ENCODE data around the gene C10orf53. TPM values are rescaled to one million over a fixed set of nuclear protein-coding genes. Genes with fewer than 3 reads are reported as not detected.

Gene C10orf53
- total RNA-seq, 2 experiments from 2014 or later, result not detected

GRCh38 chr10:49740346-49741107 is 61.1 kb downstream of the C10orf53 start:
- no peak overlapping the region for H3K4me3 Mint-ChIP-seq
- POLR2A ChIA-PET, result no interaction called here
- H3K9me3 Mint-ChIP-seq, result no peaks in the 10 kb centered on the region

GRCh38 chr10:49741108-49741995 is 61.9 kb downstream of the C10orf53 start:
- Mint-ChIP-seq H3K36me3 (ENCODE audit: low read depth) (no peaks in the 10 kb centered on the region), H3K4me1 (no peaks in the 10 kb centered on the region), H3K9me3 (no peaks in the 10 kb centered on the region), H3K27me3 (no peaks in the 10 kb centered on the region), H3K27ac (no peak overlapping the region), H3K4me3 (no peak overlapping the region)
- ChIA-PET CTCF (no interaction called here), POLR2A (no interaction called here)
- no peak for DNase-seq

More at GRCh38 chr10:49740346-49741107, 61.1 kb downstream of the C10orf53 start:
- CTCF ChIA-PET, result no interaction called here
- H3K4me1 Mint-ChIP-seq, result no peaks in the 10 kb centered on the region
- DNase-seq, result no peak
- H3K27me3 Mint-ChIP-seq, result no peaks in the 10 kb centered on the region
- no peak overlapping the region for H3K27ac Mint-ChIP-seq
- no peaks in the 10 kb centered on the region for H3K36me3 Mint-ChIP-seq (ENCODE audit: low read depth)

GRCh38 chr10:49742683-49743463 is 63.4 kb downstream of the C10orf53 start:
- Mint-ChIP-seq H3K27me3 (no peaks in the 10 kb centered on the region), H3K4me1 (no peaks in the 10 kb centered on the region), H3K27ac (no peak overlapping the region), H3K36me3 (ENCODE audit: low read depth) (no peaks in the 10 kb centered on the region), H3K9me3 (no peaks in the 10 kb centered on the region), H3K4me3 (no peak overlapping the region)
- POLR2A ChIA-PET, result no interaction called here
- no peak for DNase-seq
- CTCF ChIA-PET, result interaction anchor here (0.5 kb wide), 1 partner anchor 98 kb away, joined by 3 read pairs; no protein-coding TSS in a partner anchor

GRCh38 chr10:49743464-49744075 is 64.1 kb downstream of the C10orf53 start:
- Mint-ChIP-seq H3K4me1 (no peaks in the 10 kb centered on the region), H3K27me3 (no peaks in the 10 kb centered on the region), H3K27ac (no peak overlapping the region), H3K4me3 (no peak overlapping the region), H3K36me3 (ENCODE audit: low read depth) (no peaks in the 10 kb centered on the region), H3K9me3 (no peaks in the 10 kb centered on the region)
- ChIA-PET CTCF (interaction anchor here (0.5 kb wide), 1 partner anchor 97 kb away, joined by 3 read pairs; no protein-coding TSS in a partner anchor), POLR2A (no interaction called here)
- DNase-seq, result no peak

GRCh38 chr10:49744091-49744685 is 64.7 kb downstream of the C10orf53 start:
- no peak for DNase-seq
- ChIA-PET CTCF (no interaction called here), POLR2A (no interaction called here)
- no peaks in the 10 kb centered on the region for H3K9me3 Mint-ChIP-seq
- no peaks in the 10 kb centered on the region for H3K27me3 Mint-ChIP-seq
- no peak overlapping the region for H3K27ac Mint-ChIP-seq
- H3K36me3 Mint-ChIP-seq (ENCODE audit: low read depth), result no peaks in the 10 kb centered on the region
- no peaks in the 10 kb centered on the region for H3K4me1 Mint-ChIP-seq
- no peak overlapping the region for H3K4me3 Mint-ChIP-seq

- H3K27me3 Mint-ChIP-seq, result no peaks in the 10 kb centered on the region
- H3K4me1 Mint-ChIP-seq, result no peaks in the 10 kb centered on the region
- H3K9me3 Mint-ChIP-seq, result no peaks in the 10 kb centered on the region
- H3K36me3 Mint-ChIP-seq (ENCODE audit: low read depth), result no peaks in the 10 kb centered on the region
- ChIA-PET CTCF (no interaction called here), POLR2A (no interaction called here)
- DNase-seq, result no peak
- no peak overlapping the region for H3K4me3 Mint-ChIP-seq
- no peak overlapping the region for H3K27ac Mint-ChIP-seq
These were observed 65.6 kb downstream of the C10orf53 start for GRCh38 chr10:49744924-49745605.

GRCh38 chr10:49745756-49746155 is 66.3 kb downstream of the C10orf53 start:
- POLR2A ChIA-PET, result no interaction called here
- H3K27me3 Mint-ChIP-seq, result no peaks in the 10 kb centered on the region
- H3K27ac Mint-ChIP-seq, result no peak overlapping the region
- no peaks in the 10 kb centered on the region for H3K36me3 Mint-ChIP-seq (ENCODE audit: low read depth)
- H3K4me3 Mint-ChIP-seq, result no peak overlapping the region
- CTCF ChIA-PET, result no interaction called here
- DNase-seq, result no peak
- H3K9me3 Mint-ChIP-seq, result no peaks in the 10 kb centered on the region
- H3K4me1 Mint-ChIP-seq, result no peaks in the 10 kb centered on the region

- Mint-ChIP-seq H3K27me3 (no peaks in the 10 kb centered on the region), H3K4me1 (no peaks in the 10 kb centered on the region), H3K9me3 (no peaks in the 10 kb centered on the region), H3K4me3 (no peak overlapping the region), H3K36me3 (ENCODE audit: low read depth) (no peaks in the 10 kb centered on the region), H3K27ac (no peak overlapping the region)
- ChIA-PET CTCF (no interaction called here), POLR2A (no interaction called here)
- no peak for DNase-seq
These were observed 67.3 kb downstream of the C10orf53 start for GRCh38 chr10:49746626-49747302.

Other genes with a start within 250 kb of the C10orf53 start
- gene ERCC6, start 140.5 kb upstream of the C10orf53 start, total RNA-seq, result 10 to 100 TPM; 16.8 to 19.4 TPM
- gene SLC18A3, start 69.3 kb upstream of the C10orf53 start, total RNA-seq, result not detected
- gene CHAT, start 65.6 kb upstream of the C10orf53 start, total RNA-seq, result not detected
- gene OGDHL, start 82.7 kb downstream of the C10orf53 start, total RNA-seq, result not detected